Measurements from ENCODE around the gene CTSG.

- TF ChIP-seq CTCF (IDR thresholded peaks at IDR 0.05) (no peak), POLR2A (IDR thresholded peaks at IDR 0.05) (no peak)
These were observed 37.7 kb upstream of the CTSG start for GRCh38 chr14:24613747-24614146.
